Measurements from ENCODE around the gene FAM171A2.
A peak's percentile ranks its signal among the peaks of the same experiment; 100 is the strongest.
"Not testable (repeated sequence)": the region's sequence is repeated elsewhere in the genome, so short reads cannot be mapped to it uniquely, and the experiment has no call there.

Gene FAM171A2

DNA sequence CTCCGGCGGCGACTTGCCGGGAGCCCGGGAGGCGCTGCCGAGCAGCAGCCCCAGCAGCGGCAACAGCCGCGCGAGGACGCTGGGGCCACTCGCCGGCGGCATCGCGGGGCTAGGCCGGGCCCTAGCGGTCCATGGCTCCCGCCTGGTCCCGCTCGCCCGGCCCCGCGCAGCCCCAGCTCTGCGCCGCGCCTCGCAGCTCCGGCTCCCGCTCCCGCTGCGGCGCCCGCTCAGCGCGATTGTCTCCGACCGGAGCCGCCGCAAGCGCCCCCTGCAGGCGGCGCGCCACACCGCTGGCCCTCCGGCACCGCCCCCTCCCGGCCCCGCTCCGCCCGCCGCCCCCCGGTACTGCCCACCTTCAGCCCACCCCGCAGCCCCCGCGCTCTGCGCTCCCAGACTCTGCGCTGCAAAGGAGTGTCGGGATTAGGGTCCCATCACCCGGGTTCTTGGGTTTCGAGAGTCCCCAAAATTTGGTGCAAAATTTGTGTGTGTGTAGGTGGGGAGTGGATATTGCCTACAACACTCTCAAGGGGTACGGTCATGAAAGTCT, at the start of gene FAM171A2:
Gene FAM171A2, minus strand, starts transcription at position 241 of the 547 bp plus-strand sequence. Its CDS starts 139 bp downstream, at position 102.
- DNase-seq (ENCODE audit: extremely low read depth in 1 of 2, low read depth in 1 of 2) = peak; percentile 31 to 48

DNA sequence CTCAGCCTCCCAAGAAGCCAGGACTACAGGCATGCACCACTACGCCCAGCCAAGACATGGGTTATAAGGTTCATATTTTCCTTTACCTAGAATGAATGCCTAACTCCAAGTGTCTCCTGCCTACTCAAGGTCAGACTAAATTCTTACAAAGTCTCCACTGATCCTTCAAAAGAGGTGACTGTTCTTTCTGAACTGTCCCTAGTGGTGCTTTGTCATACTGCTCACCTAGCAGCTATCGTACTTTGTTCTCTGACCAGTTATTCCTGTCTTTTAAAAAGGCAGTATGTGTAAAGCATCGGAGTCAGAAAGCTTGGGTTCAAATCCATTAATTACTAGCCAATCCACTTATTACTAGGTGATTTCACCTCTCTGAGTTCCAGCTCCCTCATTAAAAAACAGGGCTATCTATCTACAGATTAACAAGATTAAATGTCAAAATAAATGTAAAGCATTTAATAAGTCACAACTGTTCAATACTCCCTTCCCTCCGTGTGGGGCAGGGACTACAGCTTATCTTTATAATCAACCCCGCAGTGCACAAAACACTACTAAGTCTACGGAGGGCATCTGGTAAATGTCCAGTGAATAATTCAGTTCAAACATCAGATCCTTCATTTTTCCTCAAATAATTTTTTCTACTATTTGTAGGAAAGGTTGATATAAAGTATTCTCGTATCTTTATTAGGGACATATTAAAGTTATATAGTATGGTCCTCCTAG, 45.8 kb upstream of the FAM171A2 start:
- DNase-seq (ENCODE audit: extremely low read depth in 1 of 2, low read depth in 1 of 2) = no peak

DNA sequence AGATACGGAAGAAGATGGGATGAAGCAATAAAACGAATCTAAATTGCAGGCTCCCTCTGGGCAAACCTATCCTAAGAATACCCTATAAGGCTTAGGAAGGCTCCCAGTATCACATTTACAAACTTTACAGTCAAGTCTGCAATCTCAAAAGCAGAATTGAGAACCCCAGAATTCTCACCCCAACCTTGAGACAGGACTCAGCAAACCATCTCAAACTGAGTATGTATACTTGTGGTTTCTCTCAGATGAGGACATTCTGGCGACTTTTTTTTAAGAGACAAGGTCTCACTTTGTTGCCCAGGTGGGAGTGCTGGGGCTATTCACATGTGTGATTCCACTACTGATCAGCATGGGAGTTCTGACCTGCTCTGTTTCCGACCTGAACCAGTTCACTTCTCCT, 45.1 kb upstream of the FAM171A2 start:
- DNase-seq (ENCODE audit: extremely low read depth in 1 of 2, low read depth in 1 of 2) = no peak

DNA sequence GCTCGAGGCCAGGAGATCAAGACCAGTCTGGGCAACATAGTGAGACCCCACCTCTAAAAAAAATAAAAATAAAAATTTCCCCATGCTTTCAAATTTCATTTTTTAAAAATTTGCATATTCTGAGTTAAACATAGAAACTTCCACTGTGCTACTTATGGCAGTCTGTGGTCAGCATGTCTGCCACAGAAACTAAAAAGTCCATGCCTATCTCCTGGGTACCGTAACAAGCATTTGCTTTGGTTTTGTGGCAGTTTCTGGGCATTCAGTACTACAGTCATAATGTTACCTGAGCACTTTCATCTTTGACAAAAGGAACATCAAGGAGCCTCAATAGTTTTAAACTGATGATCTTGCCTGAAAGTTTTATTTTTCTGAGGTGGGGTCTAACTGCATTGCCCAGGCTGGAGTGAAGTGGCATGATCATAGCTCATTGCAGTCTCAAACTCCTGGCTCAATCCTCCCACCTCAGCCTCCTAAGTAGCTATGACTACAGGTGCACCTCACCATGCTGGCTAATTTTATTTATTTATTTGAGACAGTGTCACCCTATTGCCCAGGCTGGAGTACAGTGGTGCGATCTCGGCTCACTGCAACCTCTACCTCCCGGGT, 39.0 kb upstream of the FAM171A2 start:
- no peak for DNase-seq (ENCODE audit: extremely low read depth in 1 of 2, low read depth in 1 of 2)

DNA sequence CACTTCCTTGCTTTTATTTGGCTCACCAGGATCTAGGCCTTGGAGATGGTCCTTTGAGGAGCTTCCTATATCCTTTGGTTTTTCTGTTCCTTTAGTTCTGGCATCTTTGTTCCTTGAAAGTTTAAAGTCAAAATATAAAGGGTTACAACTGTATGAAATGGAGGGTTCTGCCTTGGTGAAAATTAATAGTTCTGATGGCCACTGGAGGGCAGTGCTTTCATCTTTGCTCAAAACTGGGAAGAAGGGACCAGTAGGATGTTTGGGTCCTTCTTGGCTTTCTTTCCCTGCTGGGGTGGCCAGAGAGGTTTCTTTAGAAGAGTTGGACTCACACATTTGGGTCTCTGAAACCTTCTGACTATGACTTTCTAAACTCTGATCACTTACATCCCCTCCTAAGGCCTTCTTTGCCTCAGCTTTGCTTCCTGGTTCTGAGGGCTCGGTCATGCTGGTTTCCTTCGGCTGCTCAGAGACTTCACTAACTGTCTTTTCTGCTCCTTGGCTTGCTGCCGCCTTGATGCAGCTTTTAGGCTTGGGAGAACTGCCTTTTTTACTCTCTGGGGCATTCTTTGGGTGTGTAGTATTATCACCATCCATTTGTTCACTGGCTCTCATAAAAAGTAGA, 36.7 kb upstream of the FAM171A2 start:
- no peak for DNase-seq (ENCODE audit: extremely low read depth in 1 of 2, low read depth in 1 of 2)

DNA sequence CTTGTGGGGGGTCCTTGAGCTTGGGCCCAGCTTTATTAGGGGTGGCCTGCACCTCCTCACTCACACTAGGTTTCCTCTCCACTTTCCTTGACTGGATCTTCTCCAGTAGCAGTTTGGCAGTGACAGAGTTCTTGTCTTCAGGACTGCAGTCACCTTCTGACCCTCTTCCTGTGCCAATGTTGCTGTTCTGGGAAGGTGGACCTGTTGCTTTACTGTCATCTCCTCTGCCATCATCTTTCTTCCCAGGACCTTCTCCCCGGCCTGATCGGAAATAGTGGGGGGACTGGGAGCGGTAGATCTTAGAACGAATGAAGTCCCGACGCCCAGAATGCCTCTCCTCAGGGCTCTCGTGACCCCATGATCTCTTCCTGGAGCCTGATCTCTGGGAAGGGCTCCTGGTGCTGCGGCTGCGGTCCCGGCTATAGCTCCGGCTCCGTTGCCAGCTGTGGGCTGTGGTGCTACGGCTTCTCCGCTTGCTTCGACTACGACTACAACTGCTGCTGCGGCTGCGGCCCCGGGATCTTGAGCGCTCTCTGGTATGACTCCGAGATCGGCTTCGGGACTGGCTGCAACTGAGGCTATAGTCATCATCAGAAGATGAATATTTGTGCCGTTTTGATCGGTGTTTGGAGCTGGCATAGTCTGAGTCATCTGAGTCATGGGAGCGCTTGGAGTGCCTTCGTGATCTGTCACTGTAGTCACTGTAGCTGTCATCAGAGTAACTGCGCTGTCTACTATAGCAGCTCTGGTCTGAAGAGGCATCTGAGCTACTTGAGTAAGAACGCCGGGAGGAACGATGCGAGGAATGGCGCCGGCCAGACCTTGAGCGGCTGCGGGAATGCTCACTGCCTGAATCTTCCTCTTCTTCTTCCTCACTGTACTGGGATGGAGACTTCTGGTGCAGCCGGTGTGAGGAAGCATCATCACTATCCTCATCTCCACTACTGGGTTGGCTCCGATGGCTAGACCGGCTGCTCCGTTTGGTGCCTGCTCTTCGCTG, 35.3 kb upstream of the FAM171A2 start:
- DNase-seq (ENCODE audit: extremely low read depth in 1 of 2, low read depth in 1 of 2) = no peak

DNA sequence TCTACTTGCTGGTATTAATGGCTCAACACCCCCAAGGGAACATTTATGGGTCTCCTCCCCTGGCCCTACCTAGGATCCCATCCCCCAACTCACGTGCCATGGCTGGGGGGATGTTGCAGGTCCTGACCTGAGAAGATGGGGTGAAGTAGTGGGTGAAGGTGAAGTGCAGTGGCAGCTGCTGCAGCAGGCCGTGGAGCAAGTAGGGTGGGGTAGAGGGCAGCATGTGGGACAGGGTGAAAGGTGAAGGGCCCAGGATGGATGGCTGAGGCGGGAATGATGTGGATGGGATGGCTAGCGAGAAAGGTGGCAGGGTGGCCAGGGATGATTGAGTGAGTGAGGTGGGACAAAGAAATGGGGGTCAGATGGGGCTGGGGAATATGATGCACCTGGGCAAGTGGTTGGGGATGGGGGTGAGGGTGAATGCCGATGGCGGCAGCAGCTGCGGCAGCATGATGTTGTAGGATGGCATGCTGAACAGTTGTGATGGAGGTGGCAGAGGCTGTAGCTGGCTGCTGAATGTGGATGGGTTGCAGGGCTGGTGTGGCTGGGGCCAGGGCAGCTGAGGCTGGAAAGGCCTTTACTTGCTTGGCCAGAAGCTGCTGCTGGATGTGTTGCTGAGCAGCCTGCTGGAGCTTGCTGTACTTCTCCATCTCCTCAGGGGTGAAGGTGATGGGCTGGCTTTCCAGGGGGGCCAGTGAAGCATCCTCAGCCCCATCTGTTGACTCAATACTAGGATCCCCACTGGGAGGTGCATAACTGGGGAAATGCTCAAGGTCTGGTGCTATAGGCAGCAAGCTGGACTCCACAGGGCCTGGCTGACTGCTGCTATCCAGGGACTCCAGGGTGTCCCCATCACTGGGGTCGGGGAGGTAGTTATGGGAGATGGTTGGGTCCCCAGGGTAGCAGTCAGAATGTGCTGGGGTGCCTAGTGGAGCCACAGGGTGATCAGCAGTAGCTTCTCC, 34.1 kb upstream of the FAM171A2 start:
- no peak for DNase-seq (ENCODE audit: extremely low read depth in 1 of 2, low read depth in 1 of 2)

DNA sequence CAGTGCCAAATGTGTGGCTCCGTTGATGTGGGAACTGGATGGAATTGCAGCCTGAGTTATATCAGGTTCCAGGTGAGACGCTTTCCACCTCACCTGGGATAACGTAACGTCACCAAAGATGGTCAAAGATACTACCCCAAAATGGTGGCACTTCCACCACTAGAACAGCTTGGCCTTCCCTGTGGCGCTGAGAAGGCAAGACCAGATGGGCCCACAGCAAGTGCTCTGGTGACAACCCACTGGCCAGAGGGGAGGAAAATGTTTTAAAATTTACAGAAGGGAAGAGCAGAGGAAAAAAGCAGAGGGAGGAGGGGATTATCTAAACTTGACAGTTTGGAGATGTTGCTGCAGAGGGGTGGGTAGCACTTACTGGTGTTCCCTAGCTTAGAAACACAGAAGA, 33.3 kb upstream of the FAM171A2 start:
- DNase-seq (ENCODE audit: extremely low read depth in 1 of 2, low read depth in 1 of 2) = no peak

DNA sequence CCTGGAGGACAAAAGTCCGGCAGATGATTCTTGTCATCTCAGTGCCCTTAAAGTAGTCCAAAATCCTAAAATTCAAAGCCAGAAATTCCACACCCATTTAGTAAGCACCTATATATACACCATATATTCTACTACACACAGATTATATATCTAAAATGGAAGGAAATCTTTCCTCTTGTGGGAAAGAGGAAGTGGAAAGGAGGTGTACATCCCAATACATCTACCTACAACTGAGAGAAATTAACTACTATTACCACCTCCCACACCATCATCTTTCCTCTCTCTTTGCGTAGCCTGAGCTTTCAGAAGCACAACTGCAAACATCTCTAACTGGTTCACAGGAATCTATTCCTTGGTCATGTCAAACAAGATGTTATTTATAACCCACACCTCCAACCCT, 31.2 kb upstream of the FAM171A2 start:
- DNase-seq (ENCODE audit: extremely low read depth in 1 of 2, low read depth in 1 of 2) = no peak

DNA sequence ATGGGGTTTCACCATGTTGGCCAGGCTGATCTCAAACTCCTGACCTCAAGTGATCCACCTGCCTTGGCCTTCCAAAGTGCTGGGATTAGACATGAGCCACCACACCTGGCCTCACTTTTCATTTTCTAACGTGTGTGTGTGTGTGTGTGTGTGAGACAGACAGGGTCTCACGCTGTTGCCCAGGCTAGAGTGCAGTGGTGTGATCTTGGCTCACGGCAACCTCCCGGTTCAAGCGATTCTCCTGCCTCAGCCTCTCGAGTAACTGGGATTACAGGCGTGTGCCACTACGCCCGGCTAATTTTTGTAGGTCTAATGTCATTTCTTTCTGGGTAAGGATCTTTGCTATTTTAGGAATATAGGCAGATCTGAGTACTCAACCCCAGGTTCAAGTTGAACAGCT, 30.5 kb upstream of the FAM171A2 start:
- DNase-seq (ENCODE audit: extremely low read depth in 1 of 2, low read depth in 1 of 2) = not testable (repeated sequence)

DNA sequence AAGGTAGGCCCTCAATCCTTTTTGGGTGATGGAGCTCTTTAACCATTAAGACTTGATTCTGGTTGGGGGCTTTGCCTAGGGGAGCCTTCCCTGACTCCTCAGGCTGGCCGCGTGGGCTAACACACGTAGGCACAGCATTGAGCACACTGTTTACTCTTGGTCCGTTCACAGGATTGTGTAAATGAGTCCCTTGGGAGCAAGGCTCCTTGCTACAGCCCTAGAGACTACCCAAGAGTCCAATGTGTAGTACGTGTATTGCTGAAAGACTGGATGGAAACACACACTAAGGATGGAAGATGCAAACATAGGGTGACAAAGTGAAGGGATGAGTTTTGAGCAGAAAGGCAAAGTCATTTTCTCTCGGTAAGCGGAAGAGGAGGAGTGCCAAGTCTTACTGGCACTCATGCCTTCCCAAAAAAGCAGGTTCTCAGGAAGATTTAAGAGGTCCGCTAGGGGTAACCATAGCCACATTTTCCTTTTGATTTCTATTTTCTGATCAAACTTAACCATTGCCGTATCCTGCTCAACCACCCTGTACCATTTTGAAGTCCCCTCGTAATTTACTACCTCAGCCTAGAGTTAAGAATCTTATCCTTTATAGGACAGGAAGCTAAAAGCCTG, 26.7 kb upstream of the FAM171A2 start:
- no peak for DNase-seq (ENCODE audit: extremely low read depth in 1 of 2, low read depth in 1 of 2)

DNA sequence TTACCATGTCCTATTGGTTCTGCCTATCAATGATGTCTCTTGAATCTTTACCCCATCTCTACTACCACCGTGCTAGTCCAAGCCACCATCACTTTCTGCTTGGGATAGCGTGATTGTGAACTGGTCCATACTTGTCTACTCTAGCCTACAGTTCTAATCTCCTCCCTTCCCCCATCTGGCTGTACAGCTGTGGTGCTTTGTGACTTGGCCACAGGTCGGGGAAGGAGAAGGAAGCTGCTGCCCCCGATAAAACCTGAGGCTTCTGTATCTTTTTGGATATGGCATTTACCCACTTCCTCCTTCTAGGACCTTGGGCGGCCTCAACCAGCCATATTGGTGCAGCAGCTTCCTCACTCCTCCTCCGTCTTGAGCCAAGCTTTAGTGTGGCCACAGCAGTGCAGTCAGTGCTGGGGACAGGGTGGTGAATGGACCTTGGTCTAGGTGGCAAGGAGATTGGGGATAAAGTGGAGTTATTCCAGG, 26.1 kb upstream of the FAM171A2 start:
- DNase-seq (ENCODE audit: extremely low read depth in 1 of 2, low read depth in 1 of 2) = no peak

DNA sequence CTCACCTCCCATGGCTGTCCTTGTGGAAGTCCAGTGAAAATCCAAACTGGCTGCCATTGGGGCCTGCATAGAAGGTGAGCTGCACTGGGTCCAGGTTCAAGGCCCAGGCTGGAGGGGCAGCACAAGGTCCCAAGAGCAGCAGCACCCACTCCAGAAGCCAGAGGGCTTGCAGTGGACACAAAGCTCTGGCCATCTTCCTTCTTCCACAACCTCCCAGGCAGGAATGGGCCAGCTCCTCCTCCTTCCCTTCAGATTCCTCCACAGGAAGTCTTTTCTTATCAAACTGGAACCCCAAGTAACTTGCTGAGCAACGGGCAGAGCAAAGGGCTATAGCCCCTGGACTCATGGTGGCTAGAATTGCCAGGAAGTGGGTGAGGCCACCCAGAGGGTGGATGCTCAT, 25.6 kb upstream of the FAM171A2 start, which contains the start of gene ITGA2B:
Gene ITGA2B, minus strand, starts transcription at position 369 of the 400 bp plus-strand sequence. Its CDS starts 176 bp downstream, at position 193.
- no peak for DNase-seq (ENCODE audit: extremely low read depth in 1 of 2, low read depth in 1 of 2)

DNA sequence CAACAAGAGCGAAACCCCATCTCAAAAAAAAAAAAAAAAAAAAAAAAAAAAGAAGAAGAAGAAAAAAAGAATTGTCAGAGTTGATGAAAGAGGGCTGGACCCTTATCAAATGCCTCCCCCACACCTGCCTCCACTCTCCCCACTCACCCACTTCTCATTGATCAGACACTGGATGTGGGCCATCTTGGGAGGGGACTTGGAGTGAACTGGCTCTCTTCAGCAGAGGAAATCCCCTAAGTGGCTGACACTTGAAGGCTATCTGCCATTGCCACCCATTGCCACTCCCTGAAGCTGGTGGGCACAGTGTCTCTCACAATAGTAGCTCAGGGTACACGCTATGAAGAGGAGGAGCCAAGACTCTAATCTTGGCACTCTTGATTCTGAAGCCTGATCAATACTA, 24.2 kb upstream of the FAM171A2 start:
- no peak for DNase-seq (ENCODE audit: extremely low read depth in 1 of 2, low read depth in 1 of 2)

DNA sequence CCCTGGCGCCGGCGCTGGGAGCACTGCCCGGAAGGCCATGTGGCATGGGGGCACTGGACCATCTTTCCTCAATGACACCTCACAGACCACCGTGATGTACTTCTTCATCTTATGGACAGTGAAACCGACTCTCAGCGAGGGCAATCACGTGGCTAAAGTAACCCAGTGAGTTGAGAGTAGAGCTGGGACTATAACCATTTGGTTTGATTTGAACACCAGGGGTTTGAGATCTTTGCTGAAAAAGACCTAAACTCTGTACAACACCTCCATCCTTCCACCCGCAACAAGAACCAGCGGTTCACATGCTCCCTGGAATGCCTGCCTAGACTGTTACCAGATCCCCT, 22.5 kb upstream of the FAM171A2 start:
- DNase-seq (ENCODE audit: extremely low read depth in 1 of 2, low read depth in 1 of 2) = no peak

DNA sequence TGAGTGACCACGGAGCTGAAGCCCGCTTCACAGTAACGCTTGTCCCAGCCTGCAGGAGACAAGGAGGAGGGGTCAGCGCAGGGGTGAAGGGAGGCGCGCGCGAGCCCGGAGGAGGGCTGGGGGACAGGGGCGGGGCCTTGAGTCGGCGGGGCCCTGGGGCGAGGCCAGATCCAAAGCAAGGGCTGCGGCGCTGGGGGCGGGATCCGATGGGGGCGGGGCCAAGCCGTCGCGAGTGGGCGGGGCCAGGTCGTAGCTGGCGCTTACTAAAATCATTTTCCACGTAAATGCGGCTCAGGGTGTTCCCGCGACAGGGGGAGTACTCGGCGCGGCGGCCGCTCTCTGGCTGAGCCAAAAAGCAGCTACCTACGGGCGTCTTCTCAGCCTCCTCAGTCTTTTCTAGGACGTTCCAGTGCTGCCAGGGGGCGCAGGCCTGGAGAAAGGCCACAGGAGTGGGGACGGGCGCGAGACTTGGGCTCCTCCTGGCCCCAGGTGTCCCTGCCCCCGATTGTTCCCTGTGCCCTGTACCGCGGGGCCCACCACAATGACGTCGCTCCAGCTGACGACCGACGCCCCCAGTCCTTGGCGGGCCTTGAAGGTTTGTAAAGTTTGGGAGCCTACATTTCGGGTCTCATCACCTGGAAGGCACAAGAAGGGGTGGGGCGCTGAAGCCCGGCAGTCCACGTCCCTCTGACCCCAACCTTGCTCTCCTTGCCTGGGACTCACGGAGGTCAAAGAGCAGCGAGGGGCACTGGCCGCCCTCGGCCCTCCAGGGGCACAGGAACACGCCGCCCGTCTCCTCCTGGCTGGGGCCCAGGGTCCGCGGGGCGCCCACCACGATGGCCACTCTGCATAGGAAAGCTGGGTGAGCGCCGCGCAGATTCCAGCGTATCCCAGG, 21.9 kb upstream of the FAM171A2 start:
- DNase-seq (ENCODE audit: extremely low read depth in 1 of 2, low read depth in 1 of 2) = peak; percentile 59 to 77

DNA sequence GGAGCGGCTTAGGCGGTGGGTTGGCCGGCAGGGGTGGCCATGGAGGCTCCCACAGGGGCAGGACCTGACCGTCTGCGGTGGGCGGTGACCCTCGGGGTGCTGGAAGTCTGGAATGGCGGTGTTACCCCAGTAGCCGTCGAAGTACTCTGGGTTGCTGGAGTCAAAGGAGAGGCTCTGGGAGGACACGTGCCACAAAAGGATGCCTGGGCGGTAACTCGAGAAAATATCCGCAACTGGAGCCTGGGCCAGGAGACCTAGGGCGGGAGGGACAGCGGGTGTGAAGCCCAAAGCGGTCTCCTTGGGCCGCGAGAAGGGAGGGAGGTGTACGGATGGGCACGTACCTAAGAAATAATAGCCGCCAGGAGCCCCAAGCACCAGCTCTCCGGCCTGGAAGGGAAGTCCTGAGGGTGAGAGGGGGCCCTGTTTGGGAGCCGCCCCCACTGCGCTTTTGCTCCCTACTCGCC, 21.2 kb upstream of the FAM171A2 start:
- DNase-seq (ENCODE audit: extremely low read depth in 1 of 2, low read depth in 1 of 2) = no peak

DNA sequence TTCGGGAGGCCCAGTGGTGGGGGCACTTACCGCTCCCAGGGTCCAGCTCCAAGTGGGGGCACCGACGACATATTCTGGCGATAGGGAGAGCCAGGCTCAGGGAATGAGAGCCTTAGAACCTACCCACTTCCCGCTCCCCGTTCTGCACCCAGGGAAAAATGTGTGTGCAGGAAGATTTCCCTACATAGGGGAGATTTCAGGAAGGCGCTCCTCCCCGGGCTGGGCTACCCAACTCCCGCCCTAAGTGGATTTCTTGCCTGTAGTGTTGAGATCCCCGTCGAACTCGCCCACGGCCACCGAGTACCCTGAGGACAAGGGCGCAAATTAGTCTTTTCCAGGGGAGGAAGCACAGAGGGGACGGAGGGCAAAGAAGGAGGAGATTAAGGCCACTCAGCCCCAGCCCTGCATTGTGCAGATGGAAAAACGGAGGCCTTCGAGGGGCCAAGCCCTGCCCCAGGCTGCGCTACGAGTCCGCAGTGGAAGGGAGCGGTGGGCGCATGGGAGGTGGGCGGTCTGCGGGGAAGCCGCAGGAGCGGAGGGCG, 20.7 kb upstream of the FAM171A2 start:
- DNase-seq (ENCODE audit: extremely low read depth in 1 of 2, low read depth in 1 of 2) = no peak

Measured in stimulated activated CD8-positive, alpha-beta memory T cell treated with anti-CD3 and anti-CD28 coated beads, Interleukin-7, amount 100 ng/mL, for 48 hours (primary cell).